GM23248 (cell line): ENCODE data around the gene OPRM1.

ENCODE experiments used
- EZH2 ChIP-seq: fragments of 200-600 bp; sonication (generic); IDR thresholded peaks from 2 replicates; pipeline ENCODE4 v1.6.1; 2018; ENCODE audit warnings: antibody characterized with exemption, mild to moderate bottlenecking; ENCODE audit not compliant: insufficient read depth, poor library complexity, severe bottlenecking
- EZH2phosphoT487 ChIP-seq: fragments of 200-600 bp; sonication (generic); IDR thresholded peaks from 2 replicates; pipeline ENCODE4 v1.6.1; 2018; ENCODE audit warnings: antibody characterized with exemption, moderate library complexity, mild to moderate bottlenecking, low read depth; ENCODE audit not compliant: insufficient read depth

DNA sequence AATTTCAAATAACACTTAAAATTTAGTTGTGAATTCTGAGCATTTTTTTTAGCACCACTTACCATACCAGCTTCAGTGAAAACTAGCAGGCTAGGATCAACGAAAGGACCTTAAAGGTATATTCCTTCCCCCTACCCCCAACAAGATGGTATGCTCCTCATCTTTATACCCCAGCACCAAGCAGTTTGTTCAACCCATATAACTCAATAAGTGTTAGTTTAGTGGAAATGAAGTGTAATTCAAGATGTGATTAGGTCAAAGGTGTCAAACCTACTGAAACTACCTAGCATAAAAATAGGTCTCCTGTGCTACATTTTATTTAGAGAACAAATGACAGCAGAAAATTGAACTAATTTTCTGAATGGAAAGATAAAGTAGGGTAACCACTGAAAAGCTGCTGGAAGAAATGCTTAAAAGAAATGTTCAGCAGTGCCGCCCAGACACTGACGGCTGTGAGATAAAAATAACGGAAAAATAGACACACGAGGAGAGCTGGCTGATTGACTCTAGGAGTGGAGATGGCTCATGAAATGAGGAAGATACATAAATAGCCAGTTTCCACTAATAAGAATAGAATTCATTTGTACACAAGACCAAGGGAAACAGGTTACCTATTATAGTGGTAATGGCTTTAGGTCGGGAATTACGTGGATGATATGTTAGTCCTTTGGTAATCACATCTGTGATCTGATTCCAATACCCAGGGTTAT, 222.8 kb downstream of the OPRM1 start:
- TF ChIP-seq EZH2phosphoT487 (no peak), EZH2 (no peak)
